ENCODE measurements around the gene TNS1. TPM values are rescaled to one million over a fixed set of nuclear protein-coding genes. Genes with fewer than 3 reads are reported as not detected.

TNS1 gene
- total RNA-seq, 1 experiment from 2014 or later: 0.49 TPM

GRCh38 chr2:217858519-217859491 lies 144.0 kb downstream of the TNS1 start:
- POLR2A ChIA-PET: no interaction called here

More at GRCh38 chr2:217858519-217859491, 144.0 kb downstream of the TNS1 start:
- no TSS peak for BruUV-seq (replicated peaks)
- no peak overlapping the region for H3K4me3 ChIP-seq (ENCODE audit: low read depth in 2 of 2, low read length in 2 of 2)
- H3K36me3 ChIP-seq (ENCODE audit: control insufficient read depth, insufficient read depth, low read length): no peaks in the 10 kb centered on the region
- H3K27me3 ChIP-seq (ENCODE audit: control insufficient read depth, insufficient read depth, low read length): peaks cover 2% of the 10 kb centered on the region; the same call in 1 of the 2 replicates
- TF ChIP-seq SIN3A (IDR thresholded peaks at IDR 0.05; ENCODE audit: borderline replicate concordance, insufficient read depth, low read depth, low read length) (no peak), CTCF (IDR thresholded peaks at IDR 0.05) (no peak), REST (IDR thresholded peaks at IDR 0.05; ENCODE audit: insufficient read depth in 1 of 2, low read depth in 2 of 2, low read length in 1 of 2) (no peak), TCF7L2 (IDR thresholded peaks at IDR 0.05; ENCODE audit: low read depth, low read length) (no peak), POLR2AphosphoS5 (IDR thresholded peaks at IDR 0.05; ENCODE audit: low read depth, low read length) (no peak)
- no peaks in the 10 kb centered on the region for H3K4me1 ChIP-seq (ENCODE audit: control insufficient read depth, insufficient read depth, low read length)
- DNase-seq (ENCODE audit: low read depth, low spot score) (no peak), ATAC-seq (peak; percentile 44; the same call in 1 of the 2 replicates)
- CTCF ChIA-PET: interaction anchor here (0.6 kb wide), 3 partner anchors 28 to 135 kb away, joined by 3 to 5 read pairs (median 4); no protein-coding TSS in a partner anchor
- in situ Hi-C loops (cut with HindIII; ENCODE audit: low pct_unique_long_range_greater_than_20kb, low sequenced_read_pairs) (no loop called here), intact Hi-C loops (cut with micrococcal nuclease; ENCODE audit: unreplicated experiment) (no loop called here)
- H3K27ac ChIP-seq (ENCODE audit: low read length): no peak overlapping the region
- H3K9me3 ChIP-seq (ENCODE audit: control insufficient read depth, insufficient read depth, low read depth, low read length): no peaks in the 10 kb centered on the region

All from Panc1 (cell line).